Stimulated activated naive CD4-positive, alpha-beta T cell (primary cell): ENCODE measurements around the gene SLC50A1.
A peak's percentile ranks its signal among the peaks of the same experiment; 100 is the strongest.
"Not testable (repeated sequence)": the region's sequence is repeated elsewhere in the genome, so short reads cannot be mapped to it uniquely, and the experiment has no call there.

Experiments
- DNase-seq, 6 experiments: peaks; one replicate each; lab custom pipeline; 2025; lab: John Stamatoyannopoulos, UW

SLC50A1 gene

DNA sequence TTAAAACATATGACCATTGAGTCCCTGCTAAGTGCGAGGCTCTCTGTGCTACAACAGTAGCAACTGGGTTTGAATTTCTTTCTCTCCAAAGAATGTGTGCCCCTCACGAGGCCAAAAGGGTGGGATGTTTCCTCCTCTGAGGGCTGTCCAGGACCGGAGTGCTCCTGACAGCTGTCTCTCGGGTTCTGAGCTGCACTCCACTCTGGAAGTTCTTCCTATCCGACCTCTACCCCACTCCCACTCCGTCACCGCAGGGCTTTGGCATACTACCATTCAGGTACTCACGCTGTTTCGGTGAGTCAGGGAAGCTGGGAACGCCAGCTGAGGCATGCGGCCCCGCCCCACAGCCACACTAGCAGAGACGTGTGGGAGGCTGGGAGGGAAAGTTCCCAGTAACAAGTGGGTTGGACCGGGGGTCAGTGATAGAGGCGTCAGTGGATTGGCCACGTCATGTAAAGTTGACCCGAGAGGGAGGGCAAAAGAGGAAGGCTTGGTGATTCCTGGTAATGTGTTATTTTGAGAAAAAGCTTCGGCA lies 705 bp upstream of the SLC50A1 start:
- DNase-seq: no peak

DNA sequence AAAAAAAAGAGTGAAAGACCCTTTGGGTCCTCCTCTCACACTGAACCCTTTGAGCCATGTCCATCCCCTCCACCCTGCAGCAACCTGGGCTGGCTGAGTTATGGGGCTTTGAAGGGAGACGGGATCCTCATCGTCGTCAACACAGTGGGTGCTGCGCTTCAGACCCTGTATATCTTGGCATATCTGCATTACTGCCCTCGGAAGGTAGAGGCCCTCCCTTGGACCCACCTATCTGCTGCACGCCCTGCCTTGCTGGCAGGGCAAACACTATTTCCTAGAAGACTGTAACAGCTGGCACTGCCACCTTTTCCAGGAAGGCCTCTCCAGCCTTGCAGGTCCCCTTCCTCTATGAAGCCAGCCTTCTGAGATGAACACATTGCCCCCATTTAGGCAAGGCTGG lies 1.1 kb downstream of the SLC50A1 start:
- DNase-seq: peak in 2 of 6 experiments; percentile 22 to 27

DNA sequence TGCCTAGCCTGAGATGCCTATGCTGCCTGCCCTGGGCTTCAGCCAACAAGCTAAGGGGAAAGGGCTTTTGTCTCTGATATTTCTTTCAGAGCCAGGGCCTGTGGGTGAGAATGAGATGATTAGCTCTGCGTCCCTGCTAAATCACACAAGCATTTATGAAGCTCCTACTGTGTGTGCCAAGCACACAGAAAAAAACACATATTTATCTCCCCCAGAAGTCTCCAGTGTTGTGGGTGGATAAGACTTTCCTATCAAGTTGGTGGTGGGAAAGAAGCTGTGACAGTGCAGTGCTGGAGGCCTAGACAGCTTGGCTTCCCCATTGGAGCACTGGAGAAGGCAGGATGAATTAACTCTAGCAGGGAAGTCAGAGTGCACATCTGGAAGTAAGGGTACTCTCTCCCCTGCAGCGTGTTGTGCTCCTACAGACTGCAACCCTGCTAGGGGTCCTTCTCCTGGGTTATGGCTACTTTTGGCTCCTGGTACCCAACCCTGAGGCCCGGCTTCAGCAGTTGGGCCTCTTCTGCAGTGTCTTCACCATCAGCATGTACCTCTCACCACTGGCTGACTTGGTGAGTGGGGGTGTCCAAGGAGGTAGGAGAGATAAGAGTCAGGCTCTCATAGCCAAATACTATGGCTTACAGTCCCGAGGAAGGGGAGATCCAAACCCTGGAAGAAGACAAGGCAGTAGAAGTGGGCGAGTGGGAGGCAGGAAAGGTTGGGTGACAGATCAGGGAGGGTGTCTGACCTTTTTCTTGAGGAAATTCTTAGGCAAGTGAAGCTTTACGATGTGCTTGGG lies 1.7 kb downstream of the SLC50A1 start:
- no peak for DNase-seq

DNA sequence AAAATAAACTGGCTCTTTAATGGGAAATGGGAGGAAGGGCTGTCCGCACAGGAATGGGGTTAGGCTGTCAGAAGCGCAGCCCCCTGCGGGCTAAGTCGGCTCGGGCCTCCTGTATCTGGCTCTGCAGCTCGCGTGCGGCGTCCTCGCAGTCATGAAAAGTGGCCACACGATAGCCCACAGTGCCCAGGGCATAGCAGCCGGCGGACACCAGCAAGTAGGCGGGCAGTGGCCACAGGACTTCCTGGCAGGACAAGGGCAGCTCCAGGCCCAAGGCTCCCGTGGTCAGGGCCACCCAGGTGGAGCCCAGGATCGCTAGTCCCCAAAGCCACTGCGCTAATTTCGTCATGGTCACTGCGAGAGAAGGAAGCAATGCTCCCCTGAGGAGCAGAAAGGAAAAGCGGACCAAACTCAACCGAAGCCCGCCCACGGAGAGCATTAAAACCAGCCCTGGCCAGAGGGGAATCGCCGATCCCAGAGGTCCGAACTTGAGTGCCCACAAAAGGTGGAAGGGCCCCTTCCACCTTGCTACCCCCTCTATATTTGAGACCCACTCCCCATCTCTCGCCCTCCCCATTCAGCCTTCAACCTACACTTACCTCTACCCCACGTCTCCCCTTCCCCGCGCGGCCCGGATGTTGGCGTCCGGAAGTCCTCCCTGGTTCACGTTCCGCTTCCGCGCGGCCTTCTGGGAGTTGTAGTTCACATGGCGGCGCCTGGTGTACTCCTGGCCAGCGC lies 4.4 kb downstream of the SLC50A1 start, which contains the start of gene DPM3:
DPM3 (minus strand) TSS at position 637 of the 735 bp plus-strand sequence; CDS start at position 346, 291 bp downstream.
- peak; percentile 67 to 85 (median 79) for DNase-seq

DNA sequence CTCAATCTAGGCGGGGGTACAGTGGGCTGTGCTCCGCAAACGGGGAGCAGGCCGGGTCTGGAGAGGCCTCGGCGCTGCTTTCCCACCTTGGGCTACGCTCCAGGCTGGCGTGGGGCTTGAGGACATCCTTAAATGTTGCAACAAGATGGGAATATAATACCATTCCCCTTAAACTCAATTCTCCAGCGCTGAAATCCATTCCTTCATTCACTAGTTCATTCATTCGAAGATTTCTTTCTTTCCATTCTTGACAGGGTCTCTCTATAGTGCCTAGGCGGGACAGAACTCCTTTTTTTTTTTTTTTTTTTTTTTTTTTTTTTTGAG lies 4.9 kb downstream of the SLC50A1 start:
- DNase-seq: no peak

DNA sequence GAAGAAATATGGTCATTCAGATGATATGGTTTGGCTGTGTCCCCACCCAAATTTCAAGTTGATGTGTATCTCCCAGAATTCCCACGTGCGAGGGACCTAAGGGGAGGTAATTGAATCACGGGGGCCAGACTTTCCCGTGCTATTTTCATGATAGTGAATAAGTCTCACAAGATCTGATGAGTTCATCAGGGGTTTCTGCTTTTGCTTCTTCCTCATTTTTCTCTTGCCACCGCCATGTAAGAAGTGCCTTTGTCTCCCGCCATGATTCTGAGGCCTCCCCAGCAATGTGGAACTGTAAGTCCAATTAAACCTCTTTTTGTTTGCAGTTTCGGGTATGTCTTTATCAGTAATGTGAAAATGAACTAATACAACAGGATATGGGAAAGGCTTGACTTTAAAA lies 6.1 kb downstream of the SLC50A1 start:
- no peak for DNase-seq

DNA sequence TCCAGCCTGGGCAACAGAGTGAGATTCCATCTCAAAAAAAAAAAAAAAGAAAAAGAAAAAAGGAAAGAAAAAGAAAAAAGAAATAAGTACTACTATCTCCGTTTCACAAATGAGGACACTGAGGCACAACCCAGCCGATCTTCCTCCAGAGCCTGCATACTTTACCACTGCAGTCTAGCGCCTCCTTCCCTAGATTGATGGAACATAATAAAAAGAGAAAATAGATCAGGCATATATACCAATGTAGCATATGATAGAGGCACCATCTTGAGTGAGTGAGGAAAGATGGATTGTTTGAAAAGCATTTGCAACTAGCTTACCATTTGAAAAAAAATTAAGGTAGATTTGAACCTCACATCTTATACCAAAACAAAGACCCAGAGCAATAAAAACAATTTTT lies 9.8 kb downstream of the SLC50A1 start:
- DNase-seq: no peak

DNA sequence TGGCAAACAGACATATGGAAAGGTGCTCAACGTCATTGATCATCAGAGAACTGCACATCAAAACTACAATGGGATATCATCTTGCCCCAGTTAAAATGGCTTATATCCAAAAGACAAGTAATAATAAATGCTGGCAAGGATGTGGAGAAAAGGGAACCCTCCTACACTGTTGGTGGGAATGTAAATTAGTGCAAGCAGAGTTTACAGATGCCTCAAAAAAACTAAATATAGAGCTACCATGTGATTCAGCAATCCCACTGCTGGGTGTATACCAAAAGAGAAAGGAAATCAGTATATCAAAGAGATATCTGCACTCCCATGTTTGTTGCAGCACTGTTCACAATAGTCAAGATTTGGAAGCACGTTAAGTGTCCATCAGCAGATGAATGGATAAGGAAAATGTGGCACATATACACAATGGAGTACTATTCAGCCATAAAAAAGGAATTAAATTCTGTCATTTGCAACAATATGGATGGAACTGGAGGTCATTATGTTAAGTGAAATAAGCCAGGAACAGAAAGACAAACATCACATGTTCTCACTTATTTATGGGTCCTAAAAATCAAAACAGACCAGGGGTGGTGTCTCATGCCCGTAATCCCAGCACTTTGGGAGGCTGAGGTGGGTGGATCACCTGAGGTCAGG lies 20.5 kb downstream of the SLC50A1 start:
- not testable (repeated sequence) for DNase-seq

DNA sequence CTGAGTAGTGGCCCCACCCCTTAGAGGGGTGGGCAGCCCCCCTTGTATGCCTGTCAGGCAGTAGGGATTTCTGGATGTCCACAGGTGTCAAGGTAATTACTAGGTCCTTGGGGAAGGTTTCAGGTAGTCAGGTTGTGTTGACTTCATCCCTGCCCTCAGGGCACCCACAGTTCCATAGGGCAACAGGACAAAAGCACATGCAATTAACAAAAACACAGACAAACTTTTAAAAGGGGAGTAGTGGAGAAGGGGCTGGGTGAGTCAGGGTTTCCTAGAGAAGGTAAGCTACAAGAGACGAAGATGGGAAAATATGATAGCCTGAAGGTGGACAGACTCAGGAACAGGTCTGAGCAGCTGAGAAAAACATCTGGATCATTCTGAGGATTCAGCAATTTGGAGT lies 23.3 kb downstream of the SLC50A1 start:
- DNase-seq: no peak

DNA sequence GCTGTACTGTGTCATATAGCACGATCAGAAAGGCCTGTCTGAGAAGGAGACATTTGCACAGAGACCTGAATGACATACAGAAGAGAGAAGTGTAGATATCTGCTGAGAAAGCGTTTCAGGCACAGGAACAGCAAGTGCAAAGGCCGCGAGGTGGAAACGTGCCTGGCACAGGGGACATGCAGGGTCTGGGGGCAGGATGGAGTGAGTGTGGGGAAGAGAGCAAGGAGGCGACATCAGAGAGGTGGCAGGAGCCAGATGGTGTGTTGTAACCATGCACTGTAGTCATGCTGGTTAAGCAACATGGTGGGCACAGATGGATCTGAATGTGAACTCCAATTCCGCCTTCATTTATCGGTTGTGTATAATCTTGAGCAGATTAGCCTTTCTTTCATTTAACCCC lies 24.5 kb downstream of the SLC50A1 start:
- no peak for DNase-seq

DNA sequence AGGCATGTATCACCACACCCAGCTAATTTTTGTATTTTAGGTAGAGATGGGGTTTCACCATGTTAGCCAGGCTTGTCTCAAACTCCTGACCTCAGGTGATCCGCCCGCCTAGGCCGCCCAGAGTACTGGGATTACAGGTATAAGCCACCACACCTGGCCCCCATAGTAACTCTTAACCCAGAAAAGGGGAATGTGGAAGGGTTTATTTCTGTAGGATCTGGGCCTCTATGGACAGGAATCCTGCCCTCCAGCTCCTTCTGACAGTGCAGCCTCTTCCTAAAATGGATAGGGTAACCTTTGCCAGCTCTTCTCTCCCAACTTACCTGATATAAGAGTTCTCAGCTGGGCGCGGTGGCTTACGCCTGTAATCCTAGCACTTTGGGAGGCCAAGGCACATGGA lies 27.0 kb downstream of the SLC50A1 start:
- DNase-seq: not testable (repeated sequence)

DNA sequence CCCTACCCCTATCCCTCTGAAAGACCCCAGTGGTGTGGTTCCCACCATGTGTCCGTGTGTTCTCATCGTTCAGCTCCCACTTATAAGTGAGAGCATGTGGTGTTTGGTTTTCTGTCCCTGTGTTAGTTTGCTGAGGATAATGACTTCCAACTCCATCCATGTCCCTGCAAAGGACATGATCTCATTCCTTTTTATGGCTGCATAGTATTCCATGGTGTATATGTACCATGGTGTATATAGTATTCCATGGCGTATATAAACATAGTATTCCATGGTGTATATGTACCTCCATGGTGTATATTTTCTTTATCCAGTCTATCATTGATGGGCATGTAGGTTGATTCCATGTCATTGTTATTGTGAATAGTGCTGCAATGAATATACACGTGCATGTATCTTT lies 28.1 kb downstream of the SLC50A1 start:
- DNase-seq: not testable (repeated sequence)

DNA sequence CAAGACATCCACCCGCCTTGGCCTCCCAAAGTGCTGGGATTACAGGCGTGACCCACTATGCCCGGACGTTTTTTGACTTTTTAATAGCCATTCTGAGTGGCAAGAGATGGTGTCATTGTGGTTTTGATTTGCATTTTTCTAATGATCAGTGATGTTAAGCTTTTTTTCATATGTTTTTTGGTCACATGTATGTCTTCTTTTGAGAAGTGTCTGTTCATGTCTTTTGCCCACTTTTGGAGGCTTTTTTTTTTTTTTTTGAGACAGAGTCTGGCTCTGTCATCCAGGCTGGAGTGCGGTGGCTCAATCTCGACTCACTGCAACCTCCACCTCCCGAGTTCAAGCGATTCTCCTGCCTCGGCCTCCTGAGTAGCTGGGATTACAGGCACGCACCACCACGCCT lies 29.0 kb downstream of the SLC50A1 start:
- DNase-seq: not testable (repeated sequence)

DNA sequence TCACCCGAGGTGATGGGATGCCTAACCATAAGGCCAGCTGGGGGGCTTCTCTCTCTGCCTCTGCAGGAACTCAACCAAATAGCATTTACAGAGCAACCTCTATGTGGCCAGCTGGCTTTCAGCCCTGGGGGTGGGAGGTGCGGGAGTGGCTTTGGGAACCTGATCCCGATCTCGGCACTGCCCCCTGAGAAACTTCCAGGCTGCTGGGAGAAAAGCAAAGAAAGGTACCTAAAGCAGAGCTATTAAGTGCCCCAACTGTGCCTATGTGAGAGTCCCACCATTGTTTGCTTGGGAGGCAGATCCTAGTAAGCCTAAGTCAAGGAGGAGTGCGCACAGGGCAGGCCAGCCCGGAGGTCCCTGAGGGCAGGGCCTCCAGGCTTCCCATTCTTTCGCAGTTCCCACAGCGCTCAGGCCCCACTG lies 30.4 kb downstream of the SLC50A1 start:
- DNase-seq: no peak

DNA sequence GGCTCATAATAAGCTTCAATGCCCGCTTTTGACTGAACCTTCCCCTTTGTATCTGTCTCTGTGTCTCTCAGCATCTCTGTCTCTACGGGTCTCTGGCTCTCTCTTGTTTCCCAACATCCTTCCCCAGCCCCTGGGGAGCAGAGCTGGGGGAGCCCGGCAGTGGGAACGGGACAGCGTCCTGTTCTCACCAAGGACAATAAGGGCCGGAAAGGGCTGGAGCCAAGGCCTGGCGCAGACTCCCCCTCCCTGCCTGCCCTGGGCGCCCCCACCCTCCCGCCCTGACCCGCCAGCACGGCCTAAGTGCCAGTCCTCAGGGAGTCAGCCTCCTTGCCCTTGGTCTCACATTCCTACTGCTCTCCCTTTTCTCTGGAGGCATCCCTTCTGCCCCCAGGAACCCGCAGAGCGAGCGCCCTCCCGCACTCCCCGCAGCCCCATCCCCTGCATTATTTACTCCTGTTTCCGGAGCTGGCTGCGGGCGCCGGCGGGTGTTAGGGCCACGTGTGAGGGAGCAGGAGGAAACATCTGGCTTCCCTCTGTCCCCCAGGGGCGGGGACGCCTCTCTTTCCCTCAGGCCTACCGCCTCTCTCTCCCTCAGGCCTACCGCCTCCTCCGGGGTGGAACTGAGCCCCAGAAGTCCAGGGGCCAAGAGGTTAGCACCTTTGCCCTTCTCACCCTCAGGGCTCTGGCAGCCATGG lies 31.0 kb downstream of the SLC50A1 start:
- DNase-seq: no peak

DNA sequence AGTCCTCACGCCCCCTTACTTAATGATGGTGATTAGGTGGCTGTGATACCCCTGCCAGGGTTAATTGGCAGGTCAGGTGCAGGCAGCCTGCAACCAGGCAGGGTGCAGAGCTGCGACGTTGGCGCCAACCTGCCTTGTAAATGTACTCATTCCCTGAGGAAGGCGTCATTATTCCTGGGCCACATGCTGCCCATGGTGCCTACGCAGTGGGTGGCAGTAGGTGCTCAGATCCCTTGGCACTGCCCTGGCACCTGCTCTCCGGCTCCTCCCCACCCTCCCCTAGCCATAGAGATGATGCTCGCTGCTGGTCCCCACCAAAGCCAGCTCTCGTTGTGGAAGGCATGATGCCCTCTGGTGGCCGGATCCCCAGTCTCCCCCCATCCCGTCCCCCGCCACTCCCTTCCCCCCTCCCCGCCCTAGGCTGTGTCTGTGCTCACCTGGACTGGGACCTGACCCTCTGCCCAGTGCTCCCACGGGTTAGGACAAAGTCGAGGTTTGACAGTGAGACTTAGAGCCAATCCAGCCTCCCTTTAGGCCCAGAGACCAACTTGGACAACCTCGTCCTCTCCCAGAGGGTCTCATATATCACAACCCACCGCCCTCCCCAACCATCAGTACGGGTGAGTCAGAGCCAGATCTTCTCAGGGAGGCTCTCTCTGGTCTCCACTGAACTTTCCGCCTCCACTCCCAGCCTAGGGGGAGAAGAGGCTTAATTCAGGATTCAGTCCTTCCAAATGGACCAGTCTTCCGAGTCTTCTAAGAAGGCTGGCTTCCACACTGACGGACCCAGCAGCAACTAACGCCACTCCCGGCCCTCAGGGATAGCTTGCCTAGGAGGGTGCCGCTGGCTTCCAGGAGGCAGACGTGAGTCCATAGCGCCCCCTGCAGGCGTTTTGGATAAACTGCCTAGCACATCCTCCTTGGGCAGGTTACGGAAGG lies 31.8 kb downstream of the SLC50A1 start:
- DNase-seq: peak; percentile 62 to 88 (median 78)

DNA sequence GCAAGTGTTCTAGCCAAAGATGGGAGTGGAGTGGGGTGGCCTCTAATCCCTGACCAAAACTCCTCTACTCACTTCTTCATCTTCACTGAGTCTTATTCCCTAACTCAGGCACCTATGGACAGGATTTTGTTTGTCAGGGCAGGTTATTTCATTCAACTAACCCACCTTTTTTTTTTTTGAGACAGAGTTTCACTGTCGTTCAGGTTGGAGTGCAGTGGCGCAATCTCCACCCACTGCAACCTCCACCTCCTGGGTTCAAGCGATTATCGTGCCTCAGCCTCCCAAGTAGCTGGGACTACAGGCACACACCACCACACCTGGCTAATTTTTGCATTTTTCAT lies 32.4 kb downstream of the SLC50A1 start:
- not testable (repeated sequence) for DNase-seq

DNA sequence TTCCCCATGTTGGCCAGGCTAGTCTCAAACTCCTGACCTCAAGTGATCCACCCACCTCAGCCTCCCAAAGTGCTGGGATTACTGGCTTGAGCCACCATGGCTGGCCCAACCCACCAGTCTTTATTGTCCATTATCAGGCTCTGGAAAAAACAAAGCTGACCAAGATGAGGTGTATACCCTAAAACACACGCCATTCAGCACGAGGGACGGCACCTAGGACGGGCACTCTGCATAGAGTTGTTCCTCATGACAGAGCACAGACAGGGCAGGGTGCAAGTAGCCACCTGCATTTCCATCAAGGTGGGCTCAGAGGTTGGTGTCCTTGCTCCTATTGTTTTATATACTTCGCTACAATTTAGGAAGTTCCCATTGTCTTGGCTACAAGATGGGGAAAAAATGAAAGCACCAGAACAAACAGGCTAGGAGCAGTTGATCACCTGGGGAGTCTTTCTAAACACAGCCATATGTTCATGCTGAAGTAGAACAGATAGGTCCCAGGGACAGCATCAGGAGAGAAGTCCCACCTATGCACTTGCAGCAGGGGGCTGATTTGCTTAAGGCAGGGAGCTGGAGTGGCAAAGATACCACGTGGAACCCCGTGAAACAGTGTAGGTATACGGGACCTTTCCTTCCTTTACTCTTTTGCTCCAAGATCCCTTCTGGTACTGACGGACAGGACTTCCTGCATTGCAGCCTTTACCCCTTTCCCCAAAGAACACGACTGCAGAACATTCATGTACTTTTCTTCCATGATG lies 33.0 kb downstream of the SLC50A1 start:
- no peak for DNase-seq

DNA sequence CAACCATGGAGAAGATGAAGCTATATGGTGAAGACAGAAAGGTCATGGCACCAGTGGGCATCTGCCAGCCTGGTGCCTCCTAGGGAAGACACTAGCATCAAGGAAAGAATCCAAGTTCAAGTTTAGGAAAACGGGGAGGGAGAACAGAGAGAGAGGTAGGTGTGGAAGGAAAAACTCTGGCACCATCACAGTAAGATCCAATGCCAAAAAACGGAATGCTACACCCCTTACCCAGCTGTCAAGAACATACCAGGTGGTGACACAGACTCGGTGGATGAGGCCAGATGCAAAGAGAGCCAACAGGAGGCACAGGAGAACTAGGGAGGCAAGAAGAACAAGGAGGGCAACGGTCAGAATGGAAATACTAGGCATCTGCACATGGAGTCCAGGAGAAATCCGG lies 33.9 kb downstream of the SLC50A1 start:
- DNase-seq: no peak

DNA sequence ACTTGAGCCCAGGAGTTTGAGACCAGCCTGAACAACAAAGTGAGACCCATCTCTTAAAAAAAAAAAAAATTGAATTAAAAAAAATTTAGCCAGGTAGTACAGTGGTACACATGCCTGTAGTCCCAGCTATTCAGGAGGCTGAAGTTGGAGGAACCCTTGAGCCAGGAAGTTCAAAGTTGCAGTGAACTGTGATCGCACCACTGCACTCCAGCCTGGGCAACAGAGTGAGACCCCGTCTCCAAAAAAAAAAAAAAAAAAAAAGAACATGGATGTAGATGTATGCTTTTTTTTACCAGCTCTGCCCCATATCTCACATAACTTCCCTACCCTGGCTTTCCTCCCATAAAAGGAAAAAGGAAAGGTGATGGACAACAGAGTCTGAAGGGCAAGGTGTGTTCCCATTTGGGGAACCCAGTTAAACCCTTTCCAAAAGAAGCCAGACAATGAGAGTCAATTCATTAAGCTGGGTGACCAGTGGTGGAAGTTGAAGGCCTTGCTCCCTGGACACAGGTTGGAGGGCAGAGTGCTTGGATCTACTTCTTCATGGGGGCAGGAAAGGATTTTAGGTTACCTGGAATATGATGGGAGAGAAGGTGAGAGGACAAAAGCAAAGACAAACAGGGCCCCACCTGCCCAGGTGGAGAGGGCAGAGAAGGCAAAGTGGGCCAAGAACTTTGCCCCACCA lies 34.6 kb downstream of the SLC50A1 start:
- DNase-seq: no peak
